ENCODE results near the gene ERGIC1.
"Not testable (repeated sequence)": the region's sequence is repeated elsewhere in the genome, so short reads cannot be mapped to it uniquely, and the experiment has no call there.

Gene ERGIC1

GRCh38 chr5:172830275-172830799 lies 3.7 kb upstream of the ERGIC1 start:
- DNase-seq: no peak

- DNase-seq: no peak
These were observed 3.0 kb upstream of the ERGIC1 start for GRCh38 chr5:172830876-172831662.

GRCh38 chr5:172832383-172833315 lies 1.4 kb upstream of the ERGIC1 start:
- no peak for DNase-seq

- DNase-seq: no peak
These were observed 722 bp upstream of the ERGIC1 start for GRCh38 chr5:172833372-172833685.

GRCh38 chr5:172834415-172835289 lies 601 bp downstream of the ERGIC1 start:
- peak; percentile 51 for DNase-seq

GRCh38 chr5:172835290-172835993 lies 1.4 kb downstream of the ERGIC1 start:
- no peak for DNase-seq

- DNase-seq: no peak
These were observed 1.9 kb downstream of the ERGIC1 start for GRCh38 chr5:172835994-172836356.

GRCh38 chr5:172837640-172838039 lies 3.6 kb downstream of the ERGIC1 start:
- DNase-seq: no peak

- DNase-seq: no peak
These were observed 4.3 kb downstream of the ERGIC1 start for GRCh38 chr5:172838151-172838875.

- DNase-seq: no peak
These were observed 5.8 kb downstream of the ERGIC1 start for GRCh38 chr5:172839669-172840431.

- no peak for DNase-seq
These were observed 6.5 kb downstream of the ERGIC1 start for GRCh38 chr5:172840432-172841154.

- DNase-seq: no peak
These were observed 7.2 kb downstream of the ERGIC1 start for GRCh38 chr5:172841256-172841655.

- DNase-seq: peak; percentile 7
These were observed 9.9 kb downstream of the ERGIC1 start for GRCh38 chr5:172843825-172844576.

- no peak for DNase-seq
These were observed 10.5 kb downstream of the ERGIC1 start for GRCh38 chr5:172844577-172844838.

GRCh38 chr5:172845154-172845553 lies 11.1 kb downstream of the ERGIC1 start:
- DNase-seq: peak; percentile 9

GRCh38 chr5:172845576-172845975 lies 11.5 kb downstream of the ERGIC1 start:
- no peak for DNase-seq

- no peak for DNase-seq
These were observed 12.2 kb downstream of the ERGIC1 start for GRCh38 chr5:172846249-172846648.

- DNase-seq: peak; percentile 3
These were observed 12.6 kb downstream of the ERGIC1 start for GRCh38 chr5:172846677-172847076.

- not testable (repeated sequence) for DNase-seq
These were observed 13.5 kb downstream of the ERGIC1 start for GRCh38 chr5:172847584-172847983.
